ENCODE data around the gene SCMH1. TPM values are rescaled to one million over a fixed set of nuclear protein-coding genes. Genes with fewer than 3 reads are reported as not detected.

Gene SCMH1
- total and polyA plus RNA-seq, 2 donors (not counting 3 experiments of a cell fraction or from before 2014, with no cell fraction given) = 39.9 to 40.7 TPM

GRCh38 chr1:41023279-41023990, 218.7 kb downstream of the SCMH1 start:
- DNase-seq (ENCODE audit: low read depth, low spot score) = no peak
- peak; percentile 73 for FAIRE-seq
- no TSS peak for BruUV-seq (replicated peaks)

More at GRCh38 chr1:41023279-41023990, 218.7 kb downstream of the SCMH1 start:
- H3K9ac ChIP-seq (replicated peaks; ENCODE audit: extremely low read depth, insufficient read depth, low read length) = no peak overlapping the region
- ChIA-PET POLR2A (no interaction called here), CTCF (interaction anchor here (0.8 to 5.0 kb wide), 18 partner anchors 10 to 261 kb away, joined by 3 to 36 read pairs (median 4); partner anchors contain the start of gene CTPS1)
- no peaks in the 10 kb centered on the region for H3K27me3 ChIP-seq (ENCODE audit: control insufficient read depth in 2 of 2, insufficient read depth in 2 of 2, low read length in 2 of 2)
- no peaks in the 10 kb centered on the region for H4K20me1 ChIP-seq (replicated peaks; ENCODE audit: control insufficient read depth, extremely low read depth, insufficient read depth, low read length)
- dilution Hi-C loops (cut with MboI; ENCODE audit: extremely low pct_ligation_motif_present, low sequenced_read_pairs) = no loop called here
- H3K4me1 ChIP-seq (ENCODE audit: control insufficient read depth, extremely low read depth, insufficient read depth, low read length) = peaks cover 27% of the 10 kb centered on the region
- H3K79me2 ChIP-seq (ENCODE audit: control insufficient read depth, insufficient read depth, low read length) = no peaks in the 10 kb centered on the region
- TF ChIP-seq CTCF (IDR thresholded peaks at IDR 0.05; ENCODE audit: extremely low read depth in 1 of 2, insufficient read depth in 1 of 2, low read depth in 1 of 2, low read length in 2 of 2) (peak; percentile 31 to 59), POLR2AphosphoS5 (IDR thresholded peaks at IDR 0.05; ENCODE audit: insufficient read depth, low read depth, low read length) (peak; percentile 17), EZH2 (IDR thresholded peaks at IDR 0.05; ENCODE audit: borderline replicate concordance, low read depth, low read length, severe bottlenecking) (no peak), MAX (IDR thresholded peaks at IDR 0.05; ENCODE audit: insufficient read depth, insufficient read length) (no peak), POLR2A (IDR thresholded peaks at IDR 0.05; ENCODE audit: low read depth, low read length) (no peak), GATA2 (IDR thresholded peaks at IDR 0.05; ENCODE audit: insufficient read depth, insufficient read length, low read depth, low read length) (no peak)
- intact Hi-C loops (cut with micrococcal nuclease) = loop anchor here (1.0 to 5.0 kb wide), 3 partner anchors 100 to 409 kb away; no protein-coding TSS in a partner anchor
- peaks cover 0 to 12% of the 10 kb centered on the region in 2 experiments for H3K36me3 ChIP-seq (ENCODE audit: control insufficient read depth in 2 of 2, extremely low read depth in 1 of 2, insufficient read depth in 2 of 2, low read length in 2 of 2)
- no peak overlapping the region for H3K27ac ChIP-seq (ENCODE audit: insufficient read depth, low read depth, low read length)
- H2AFZ ChIP-seq (ENCODE audit: low read depth, low read length) = no peak overlapping the region
- no peak overlapping the region for H3K4me2 ChIP-seq (ENCODE audit: insufficient read depth, low read length)
- H3K4me3 ChIP-seq (replicated peaks in 1 of 3; ENCODE audit: insufficient read depth in 1 of 3, low read depth in 1 of 3, low read length in 3 of 3) = no peak overlapping the region
- H3K9me3 ChIP-seq (replicated peaks; ENCODE audit: control insufficient read depth, insufficient read depth, low read length) = no peaks in the 10 kb centered on the region
- no peaks in the 10 kb centered on the region for H3K9me1 ChIP-seq (replicated peaks; ENCODE audit: control insufficient read depth, extremely low read depth, insufficient read depth, low read length)

Data from endothelial cell of umbilical vein (primary cell).